AML-193 (cell line): Measurements from ENCODE around the gene LYSMD3.

Experiments used
- DNase-seq, 2 experiments: peaks; one replicate each; lab custom pipeline; 2025; lab: John Stamatoyannopoulos, UW

The LYSMD3 gene

GRCh38 chr5:90547072-90547536 lies 17.7 kb upstream of the LYSMD3 start:
- DNase-seq = no peak

- DNase-seq = no peak
Measured at GRCh38 chr5:90546216-90546837, 16.9 kb upstream of the LYSMD3 start.

- no peak for DNase-seq
Measured at GRCh38 chr5:90545511-90545910, 16.1 kb upstream of the LYSMD3 start.

- no peak for DNase-seq
Measured at GRCh38 chr5:90542827-90543519, 13.6 kb upstream of the LYSMD3 start.

- no peak for DNase-seq
Measured at GRCh38 chr5:90534922-90535321, 5.5 kb upstream of the LYSMD3 start.

- no peak for DNase-seq
Measured at GRCh38 chr5:90533794-90534193, 4.4 kb upstream of the LYSMD3 start.

- DNase-seq = no peak
Measured at GRCh38 chr5:90530736-90531487, 1.5 kb upstream of the LYSMD3 start.

- DNase-seq = peak; percentile 59 to 64
Measured at GRCh38 chr5:90529939-90530677, 724 bp upstream of the LYSMD3 start.

- DNase-seq = peak in 1 of 2 experiments; percentile 11
Measured at GRCh38 chr5:90528601-90529193, 687 bp downstream of the LYSMD3 start.

- DNase-seq = no peak
Measured at GRCh38 chr5:90519081-90519480, 10.3 kb downstream of the LYSMD3 start.

GRCh38 chr5:90518661-90519060 lies 10.7 kb downstream of the LYSMD3 start:
- DNase-seq = no peak

GRCh38 chr5:90514520-90514919 lies 14.9 kb downstream of the LYSMD3 start:
- no peak for DNase-seq

GRCh38 chr5:90510438-90510837 lies 18.9 kb downstream of the LYSMD3 start:
- DNase-seq = no peak

- no peak for DNase-seq
Measured at GRCh38 chr5:90506221-90506620, 23.2 kb downstream of the LYSMD3 start.

- no peak for DNase-seq
Measured at GRCh38 chr5:90504743-90505142, 24.6 kb downstream of the LYSMD3 start.

- no peak for DNase-seq
Measured at GRCh38 chr5:90503596-90503995, 25.8 kb downstream of the LYSMD3 start.

- DNase-seq = no peak
Measured at GRCh38 chr5:90495146-90495545, 34.2 kb downstream of the LYSMD3 start.

- no peak for DNase-seq
Measured at GRCh38 chr5:90494043-90494442, 35.3 kb downstream of the LYSMD3 start.

GRCh38 chr5:90488791-90489190 lies 40.6 kb downstream of the LYSMD3 start:
- DNase-seq = no peak

GRCh38 chr5:90484540-90484939 lies 44.8 kb downstream of the LYSMD3 start:
- DNase-seq = no peak

- DNase-seq = no peak
Measured at GRCh38 chr5:90483206-90483605, 46.2 kb downstream of the LYSMD3 start.

- DNase-seq = no peak
Measured at GRCh38 chr5:90480699-90481098, 48.7 kb downstream of the LYSMD3 start.
